Liver (tissue), 9 donors: ENCODE measurements around the gene NAT9. TPM values are rescaled to one million over a fixed set of nuclear protein-coding genes. Genes with fewer than 3 reads are reported as not detected.

Source experiments
- DNase-seq: peaks from one replicate; pipeline ENCODE4 v3.0.0-alpha.2; 2017; ENCODE audit warnings: low spot score
- H3K27ac ChIP-seq, 2 donors: one replicate each; pipeline ENCODE4 v1.7.0; 2013; ENCODE audit warnings: inconsistent platforms in 2 of 2, low read length in 2 of 2, control low read depth in 1 of 2, low read depth in 1 of 2, mild to moderate bottlenecking in 1 of 2
- H3K27me3 ChIP-seq, 4 donors: one replicate each; pipeline versions ENCODE4 v1.6.1 to v1.7.0; 2013; ENCODE audit warnings: low read length in 3 of 4, inconsistent platforms in 1 of 4, mild to moderate bottlenecking in 1 of 4, moderate library complexity in 1 of 4; ENCODE audit not compliant: control insufficient read depth in 4 of 4, insufficient read depth in 4 of 4
- H3K36me3 ChIP-seq, 4 donors: one replicate each; pipeline versions ENCODE4 v1.6.1 to v1.7.0; 2013; ENCODE audit warnings: low read length in 3 of 4, mild to moderate bottlenecking in 3 of 4, low read depth in 1 of 4, moderate library complexity in 1 of 4; ENCODE audit not compliant: control insufficient read depth in 4 of 4, insufficient read depth in 3 of 4
- H3K4me1 ChIP-seq, 4 donors: one replicate each; pipeline versions ENCODE4 v1.6.1 to v1.7.0; 2013; ENCODE audit warnings: low read length in 3 of 4, mild to moderate bottlenecking in 3 of 4, moderate library complexity in 1 of 4; ENCODE audit not compliant: control insufficient read depth in 4 of 4, insufficient read depth in 4 of 4
- H3K4me3 ChIP-seq, 3 donors: one replicate each; pipeline versions ENCODE4 v1.6.1 to v1.7.0; 2013; ENCODE audit warnings: low read length in 3 of 3, control low read depth in 1 of 3, low read depth in 1 of 3, mild to moderate bottlenecking in 1 of 3
- H3K9ac ChIP-seq, 2 donors: one replicate each; pipeline ENCODE4 v1.7.0; 2013; ENCODE audit warnings: low read length in 2 of 2, mild to moderate bottlenecking in 2 of 2, moderate library complexity in 2 of 2, control low read depth in 1 of 2, low read depth in 1 of 2
- H3K9me3 ChIP-seq, 4 donors: one replicate each; pipeline versions ENCODE4 v1.6.1 to v1.7.0; 2013; ENCODE audit warnings: low read length in 3 of 4; ENCODE audit not compliant: control insufficient read depth in 4 of 4
- ATF3 ChIP-seq: IDR thresholded peaks from 2 replicates; pipeline ENCODE4 v1.6.1; 2016; ENCODE audit warnings: antibody characterized with exemption
- EGR1 ChIP-seq, 2 donors: IDR thresholded peaks; 2 replicates each; pipeline ENCODE4 v1.6.1; 2016 to 2018; ENCODE audit warnings: antibody characterized with exemption in 2 of 2, low read depth in 2 of 2
- FOXA1 ChIP-seq: IDR thresholded peaks from 2 replicates; pipeline ENCODE4 v1.6.1; 2016; ENCODE audit warnings: antibody characterized with exemption
- FOXA2 ChIP-seq: IDR thresholded peaks from 2 replicates; pipeline ENCODE4 v1.6.1; 2016; ENCODE audit warnings: antibody characterized with exemption
- GABPA ChIP-seq, 2 donors: IDR thresholded peaks in 1 of 2; conservative IDR thresholded peaks in 1 of 2; 2 replicates each; pipeline ENCODE4 v1.6.1; 2016; ENCODE audit warnings: antibody characterized with exemption in 2 of 2, mild to moderate bottlenecking in 1 of 2, moderate library complexity in 1 of 2
- HNF4A ChIP-seq, 2 donors: conservative IDR thresholded peaks; 2 replicates each; pipeline ENCODE4 v1.6.1; 2016; ENCODE audit warnings: antibody characterized with exemption in 2 of 2, mild to moderate bottlenecking in 2 of 2
- HNF4G ChIP-seq: IDR thresholded peaks from 2 replicates; pipeline ENCODE4 v1.6.1; 2016; ENCODE audit warnings: antibody characterized with exemption
- JUND ChIP-seq, 2 donors: IDR thresholded peaks; 2 replicates each; pipeline ENCODE4 v1.6.1; 2016; ENCODE audit warnings: antibody characterized with exemption in 2 of 2
- MAX ChIP-seq: IDR thresholded peaks from 2 replicates; pipeline ENCODE4 v1.6.1; 2016; ENCODE audit warnings: antibody characterized with exemption
- NR2F2 ChIP-seq: IDR thresholded peaks from 2 replicates; pipeline ENCODE4 v1.6.1; 2016; ENCODE audit warnings: antibody characterized with exemption
- RAD21 ChIP-seq, 2 donors: IDR thresholded peaks; 2 replicates each; pipeline ENCODE4 v1.6.1; 2016; ENCODE audit warnings: antibody characterized with exemption in 2 of 2, mild to moderate bottlenecking in 2 of 2
- RXRA ChIP-seq, 2 donors: IDR thresholded peaks; 2 replicates each; pipeline ENCODE4 v1.6.1; 2017 to 2018; ENCODE audit warnings: antibody characterized with exemption in 2 of 2, mild to moderate bottlenecking in 1 of 2
- SP1 ChIP-seq: IDR thresholded peaks from 2 replicates; pipeline ENCODE4 v1.6.1; 2018; ENCODE audit warnings: antibody characterized with exemption, mild to moderate bottlenecking
- TAF1 ChIP-seq: conservative IDR thresholded peaks from 2 replicates; pipeline ENCODE4 v1.6.1; 2016; ENCODE audit warnings: antibody characterized with exemption, mild to moderate bottlenecking
- YY1 ChIP-seq: IDR thresholded peaks from 2 replicates; pipeline ENCODE4 v1.6.1; 2016; ENCODE audit warnings: antibody characterized with exemption, mild to moderate bottlenecking
- ZBTB33 ChIP-seq: IDR thresholded peaks from 2 replicates; pipeline ENCODE4 v1.6.1; 2016; ENCODE audit warnings: antibody characterized with exemption
- WGBS: extraction: QIAGEN DNeasy Blood & Tissue Kit; methylation state at CpG from one replicate; pipeline ENCODE4 v1.1.7; 2013; 5-methylcytosine and 5-hydroxymethylcytosine counted together
- polyA plus RNA-seq, 2 donors: library from polyadenylated mRNA; stranded (reverse) in 1 of 2; unstranded in 1 of 2; fragments of 200-250 nt in 1 of 2; fragments of >200 nt in 1 of 2; fragmentation: Nextera tagmentation in 1 of 2; extraction: Ambion mirVana in 1 of 2; gene quantifications; one replicate each; pipeline versions ENCODE4 v1.2.1 to v1.2.3, GENCODE V29; 2013 to 2015
- total RNA-seq, 2 donors: library from RNA; depleted of rRNA; stranded (reverse); fragments of >200 nt; gene quantifications; one replicate each; pipeline ENCODE4 v1.2.3, GENCODE V29; 2014
- TF ChIP-seq, protein P1 (sequence below): fragments of 150-350 bp; IDR thresholded peaks from 2 replicates; pipeline ENCODE4 v1.5.1; 2017; ENCODE audit warnings: improper control_type of control experiment, low read depth, low read length; ENCODE audit not compliant: missing input control
- TF ChIP-seq, protein P2 (sequence below): IDR thresholded peaks from 2 replicates; pipeline ENCODE4 v1.6.1; 2016; ENCODE audit warnings: antibody characterized with exemption, mild to moderate bottlenecking
- donor health status: healthy.
- donor health status: healthy.
- donor health status: healthy.
- donor health status: healthy.
- donor health status: healthy.

Gene NAT9
- total and polyA plus RNA-seq, 4 donors, result 8.1 to 25.5 (median 17.1) TPM

DNA sequence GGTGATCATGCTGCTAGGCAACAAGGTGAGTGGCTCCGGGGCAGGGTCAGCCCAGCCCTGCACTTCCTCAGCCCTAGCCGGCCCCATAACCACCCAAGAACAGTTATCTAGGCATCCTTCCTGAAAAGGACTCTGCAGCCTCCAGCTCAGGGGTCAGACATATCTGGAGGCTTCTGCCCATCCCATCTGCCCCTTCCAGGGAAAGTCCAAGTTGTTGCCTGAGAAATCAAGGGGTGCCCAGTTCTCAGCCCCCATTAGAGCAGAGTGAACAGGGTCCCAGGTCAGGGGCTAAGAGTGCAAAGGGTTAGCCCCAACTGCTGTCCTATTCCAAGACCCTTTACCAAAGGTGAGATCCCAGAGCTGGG, 31.8 kb downstream of the NAT9 start:
- no peak for TF ChIP-seq HNF4A (conservative IDR thresholded peaks at IDR 0.05)
- no peak for TF ChIP-seq GABPA (IDR thresholded peaks at IDR 0.05 in 1 of 2, conservative IDR thresholded peaks at IDR 0.05 in 1 of 2)
- Histone ChIP-seq H3K9me3 (no peaks in the 10 kb centered on the region), H3K4me3 (no peak overlapping the region), H3K4me1 (peaks cover 6 to 31% (median 17%) of the 10 kb centered on the region in 4 donors), H3K27me3 (no peaks in the 10 kb centered on the region), H3K36me3 (no peaks in the 10 kb centered on the region), H3K27ac (no peak overlapping the region), H3K9ac (no peak overlapping the region)
- DNase-seq, result no peak
- 51% methylated on average over 2 of the region's 2 CpGs for WGBS

GRCh38 chr17:74743755-74744154, 32.4 kb downstream of the NAT9 start:
- no peak for DNase-seq
- no peak overlapping the region for H3K4me3 ChIP-seq
- peaks cover 8 to 32% (median 19%) of the 10 kb centered on the region in 4 donors for H3K4me1 ChIP-seq
- TF ChIP-seq FOXA1 (no peak), HNF4A (conservative IDR thresholded peaks at IDR 0.05) (no peak), SP1 (no peak), TAF1 (no peak), NR2F2 (no peak), RXRA (IDR thresholded peaks at IDR 0.05) (no peak), MAX (no peak), EGR1 (IDR thresholded peaks at IDR 0.05; ENCODE audit: low read depth in 2 of 2) (no peak), ATF3 (no peak), HNF4G (no peak), GABPA (IDR thresholded peaks at IDR 0.05 in 1 of 2, conservative IDR thresholded peaks at IDR 0.05 in 1 of 2) (no peak), YY1 (no peak), RAD21 (IDR thresholded peaks at IDR 0.05) (no peak), JUND (IDR thresholded peaks at IDR 0.05) (no peak), ZBTB33 (no peak), FOXA2 (no peak)
- TF ChIP-seq, protein P1, sequence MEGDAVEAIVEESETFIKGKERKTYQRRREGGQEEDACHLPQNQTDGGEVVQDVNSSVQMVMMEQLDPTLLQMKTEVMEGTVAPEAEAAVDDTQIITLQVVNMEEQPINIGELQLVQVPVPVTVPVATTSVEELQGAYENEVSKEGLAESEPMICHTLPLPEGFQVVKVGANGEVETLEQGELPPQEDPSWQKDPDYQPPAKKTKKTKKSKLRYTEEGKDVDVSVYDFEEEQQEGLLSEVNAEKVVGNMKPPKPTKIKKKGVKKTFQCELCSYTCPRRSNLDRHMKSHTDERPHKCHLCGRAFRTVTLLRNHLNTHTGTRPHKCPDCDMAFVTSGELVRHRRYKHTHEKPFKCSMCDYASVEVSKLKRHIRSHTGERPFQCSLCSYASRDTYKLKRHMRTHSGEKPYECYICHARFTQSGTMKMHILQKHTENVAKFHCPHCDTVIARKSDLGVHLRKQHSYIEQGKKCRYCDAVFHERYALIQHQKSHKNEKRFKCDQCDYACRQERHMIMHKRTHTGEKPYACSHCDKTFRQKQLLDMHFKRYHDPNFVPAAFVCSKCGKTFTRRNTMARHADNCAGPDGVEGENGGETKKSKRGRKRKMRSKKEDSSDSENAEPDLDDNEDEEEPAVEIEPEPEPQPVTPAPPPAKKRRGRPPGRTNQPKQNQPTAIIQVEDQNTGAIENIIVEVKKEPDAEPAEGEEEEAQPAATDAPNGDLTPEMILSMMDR, result no peak
- TF ChIP-seq, protein P2, sequence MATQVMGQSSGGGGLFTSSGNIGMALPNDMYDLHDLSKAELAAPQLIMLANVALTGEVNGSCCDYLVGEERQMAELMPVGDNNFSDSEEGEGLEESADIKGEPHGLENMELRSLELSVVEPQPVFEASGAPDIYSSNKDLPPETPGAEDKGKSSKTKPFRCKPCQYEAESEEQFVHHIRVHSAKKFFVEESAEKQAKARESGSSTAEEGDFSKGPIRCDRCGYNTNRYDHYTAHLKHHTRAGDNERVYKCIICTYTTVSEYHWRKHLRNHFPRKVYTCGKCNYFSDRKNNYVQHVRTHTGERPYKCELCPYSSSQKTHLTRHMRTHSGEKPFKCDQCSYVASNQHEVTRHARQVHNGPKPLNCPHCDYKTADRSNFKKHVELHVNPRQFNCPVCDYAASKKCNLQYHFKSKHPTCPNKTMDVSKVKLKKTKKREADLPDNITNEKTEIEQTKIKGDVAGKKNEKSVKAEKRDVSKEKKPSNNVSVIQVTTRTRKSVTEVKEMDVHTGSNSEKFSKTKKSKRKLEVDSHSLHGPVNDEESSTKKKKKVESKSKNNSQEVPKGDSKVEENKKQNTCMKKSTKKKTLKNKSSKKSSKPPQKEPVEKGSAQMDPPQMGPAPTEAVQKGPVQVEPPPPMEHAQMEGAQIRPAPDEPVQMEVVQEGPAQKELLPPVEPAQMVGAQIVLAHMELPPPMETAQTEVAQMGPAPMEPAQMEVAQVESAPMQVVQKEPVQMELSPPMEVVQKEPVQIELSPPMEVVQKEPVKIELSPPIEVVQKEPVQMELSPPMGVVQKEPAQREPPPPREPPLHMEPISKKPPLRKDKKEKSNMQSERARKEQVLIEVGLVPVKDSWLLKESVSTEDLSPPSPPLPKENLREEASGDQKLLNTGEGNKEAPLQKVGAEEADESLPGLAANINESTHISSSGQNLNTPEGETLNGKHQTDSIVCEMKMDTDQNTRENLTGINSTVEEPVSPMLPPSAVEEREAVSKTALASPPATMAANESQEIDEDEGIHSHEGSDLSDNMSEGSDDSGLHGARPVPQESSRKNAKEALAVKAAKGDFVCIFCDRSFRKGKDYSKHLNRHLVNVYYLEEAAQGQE, result no peak
- no peaks in the 10 kb centered on the region for H3K9me3 ChIP-seq
- H3K27me3 ChIP-seq, result no peaks in the 10 kb centered on the region
- no peak overlapping the region for H3K9ac ChIP-seq
- no peaks in the 10 kb centered on the region for H3K36me3 ChIP-seq
- no peak overlapping the region for H3K27ac ChIP-seq
- WGBS, result 84% methylated on average over 2 of the region's 2 CpGs
